CD4-positive, alpha-beta T cell treated with Interferon alpha-2 for 1 hour (primary cell): Measurements from ENCODE around the gene SMS.

Experiments used
- DNase-seq, 2 donors: peaks; one replicate each; pipeline ENCODE4 v3.0.0-alpha.2; 2020 to 2022

SMS gene

GRCh38 chrX:21985332-21985777, 44.8 kb downstream of the SMS start:
- DNase-seq = peak; percentile 74 to 80

DNA sequence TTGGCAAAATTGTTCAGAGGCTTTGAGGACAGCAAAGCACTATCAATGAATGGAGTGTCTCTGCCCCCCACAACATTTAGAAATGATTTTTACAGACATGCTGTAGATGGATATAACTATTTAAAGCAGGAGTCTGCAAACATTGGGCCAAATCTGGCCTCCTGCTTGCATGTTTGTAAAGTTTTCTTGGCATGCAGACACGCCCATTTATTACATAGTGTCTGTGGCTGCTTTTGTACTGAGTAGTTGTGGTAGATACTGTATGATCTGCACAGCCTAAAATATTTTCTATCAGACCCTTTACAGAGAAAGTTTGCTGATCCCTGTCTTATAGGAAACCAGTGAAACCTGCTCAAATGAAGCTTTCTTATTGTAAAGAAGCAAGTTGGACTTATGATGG, 46.1 kb downstream of the SMS start:
- DNase-seq = no peak

- DNase-seq = no peak
Observed at GRCh38 chrX:21989384-21989783, 48.9 kb downstream of the SMS start.

- no peak for DNase-seq
Observed at GRCh38 chrX:21990832-21991231, 50.3 kb downstream of the SMS start.

DNA sequence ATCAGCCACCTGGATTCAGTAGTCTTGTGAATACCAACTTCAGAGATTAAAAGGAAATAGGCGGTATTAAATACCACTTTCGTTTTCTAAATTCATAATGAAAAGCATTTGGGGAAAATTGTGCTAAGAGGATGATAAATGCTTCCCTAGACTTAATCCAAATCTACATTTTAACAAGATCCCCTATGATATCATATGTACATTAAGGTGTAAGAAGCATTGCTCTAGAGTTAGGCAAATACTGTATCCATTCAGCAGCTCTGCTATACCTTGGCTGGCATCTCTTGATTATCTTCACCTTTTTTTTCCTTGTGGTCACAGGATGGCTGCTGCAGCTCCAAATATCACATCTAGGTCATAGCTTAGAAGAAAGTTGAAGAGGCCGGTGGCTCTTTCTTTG, 51.0 kb downstream of the SMS start:
- DNase-seq = no peak

- DNase-seq = peak in 1 of 2 donors; percentile 38
Observed at GRCh38 chrX:21993265-21993664, 52.8 kb downstream of the SMS start.

GRCh38 chrX:21996872-21997455, 56.5 kb downstream of the SMS start:
- DNase-seq = peak in 1 of 2 donors; percentile 9

GRCh38 chrX:21998037-21998436, 57.5 kb downstream of the SMS start:
- DNase-seq = no peak

- no peak for DNase-seq
Observed at GRCh38 chrX:22004866-22005265, 64.4 kb downstream of the SMS start.

DNA sequence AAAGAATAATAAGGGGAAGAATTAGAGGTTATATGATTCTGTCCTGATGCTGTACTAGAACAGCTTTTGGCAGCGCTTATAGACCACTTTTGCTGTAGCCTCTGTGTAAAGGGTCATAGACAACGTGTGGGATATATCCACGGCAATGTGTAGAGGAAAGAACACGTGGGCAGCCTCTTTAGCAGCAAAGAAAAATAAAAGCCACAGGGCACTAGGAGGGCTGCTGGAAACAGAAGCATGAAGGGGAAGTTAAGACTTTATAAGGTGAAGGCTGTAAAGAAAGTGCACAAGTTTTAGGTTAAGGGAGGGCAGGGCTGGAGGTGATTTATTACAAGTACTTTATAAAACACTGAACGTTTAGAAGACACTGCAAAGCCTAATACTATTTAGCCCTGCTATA, 71.5 kb downstream of the SMS start:
- no peak for DNase-seq

DNA sequence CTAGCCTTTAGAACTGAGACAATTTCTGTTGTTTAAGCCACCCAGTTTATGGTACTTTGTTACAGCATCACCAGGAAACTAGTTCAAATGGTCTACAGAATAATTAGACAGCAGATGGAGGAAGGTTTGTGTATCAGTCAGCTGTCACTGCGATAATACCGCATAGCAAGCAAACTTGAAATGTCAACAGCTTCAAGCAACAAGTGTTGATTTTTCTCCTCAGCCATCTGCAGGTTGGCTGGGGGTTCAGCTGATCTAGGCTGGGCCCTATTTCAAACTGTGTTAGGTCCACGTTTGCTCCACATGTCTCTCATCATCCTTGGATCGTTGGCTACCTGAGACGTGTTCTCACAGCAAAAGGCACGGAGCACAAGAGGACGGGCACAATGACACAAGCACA, 72.4 kb downstream of the SMS start:
- DNase-seq = no peak

GRCh38 chrX:22015139-22015750, 74.7 kb downstream of the SMS start:
- DNase-seq = no peak

GRCh38 chrX:22021751-22022324, 81.3 kb downstream of the SMS start:
- DNase-seq = no peak

GRCh38 chrX:22024577-22024976, 84.1 kb downstream of the SMS start:
- DNase-seq = no peak

- DNase-seq = no peak
Observed at GRCh38 chrX:22025751-22026150, 85.2 kb downstream of the SMS start.

GRCh38 chrX:22026731-22027130, 86.2 kb downstream of the SMS start:
- no peak for DNase-seq

- DNase-seq = no peak
Observed at GRCh38 chrX:22032084-22032483, 91.6 kb downstream of the SMS start, which contains the start of gene PHEX. Gene PHEX (plus strand): TSS chrX:22032325. CDS start chrX:22033006, 681 bp downstream.

GRCh38 chrX:22032506-22032905, 92.0 kb downstream of the SMS start:
- DNase-seq = no peak

GRCh38 chrX:22033818-22034217, 93.3 kb downstream of the SMS start:
- no peak for DNase-seq

DNA sequence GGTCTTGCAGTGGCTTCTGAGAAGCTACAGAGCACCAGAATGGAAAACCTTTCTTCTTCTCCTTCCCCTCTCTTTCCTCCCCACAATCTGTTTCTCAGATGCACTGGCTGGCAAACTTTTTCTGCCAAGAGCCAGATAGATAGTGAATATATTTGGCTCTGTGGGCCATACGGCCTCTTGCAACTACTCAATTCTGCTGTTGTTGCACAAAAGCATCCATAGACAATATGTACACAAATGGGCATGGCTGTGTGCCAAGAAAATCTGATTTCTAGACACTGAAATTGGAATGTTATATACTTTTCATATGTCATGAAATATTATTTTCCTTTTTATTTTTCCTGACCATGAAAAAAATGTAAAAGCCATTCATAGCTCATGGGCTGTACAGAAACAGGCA, 94.7 kb downstream of the SMS start:
- no peak for DNase-seq

DNA sequence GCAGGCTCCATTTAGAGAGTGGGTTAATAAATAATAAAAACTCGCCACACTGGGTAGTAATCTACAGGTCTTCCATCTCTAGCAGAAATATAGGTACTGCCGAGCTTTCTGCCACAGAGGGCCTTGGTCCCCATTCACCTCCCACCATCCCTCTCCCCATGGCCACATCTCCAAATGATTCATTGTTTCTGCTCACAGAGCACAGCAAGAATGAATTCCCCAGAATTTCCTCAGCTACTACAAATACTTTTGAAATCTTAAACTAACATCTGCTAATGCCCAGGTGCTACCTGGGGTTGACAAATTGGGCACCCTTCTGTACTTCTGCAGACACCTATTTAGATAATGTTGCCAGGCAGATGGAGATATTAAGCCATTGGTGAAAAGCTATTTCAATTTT, 96.7 kb downstream of the SMS start:
- DNase-seq = no peak

GRCh38 chrX:22037911-22038537, 97.5 kb downstream of the SMS start:
- no peak for DNase-seq

DNA sequence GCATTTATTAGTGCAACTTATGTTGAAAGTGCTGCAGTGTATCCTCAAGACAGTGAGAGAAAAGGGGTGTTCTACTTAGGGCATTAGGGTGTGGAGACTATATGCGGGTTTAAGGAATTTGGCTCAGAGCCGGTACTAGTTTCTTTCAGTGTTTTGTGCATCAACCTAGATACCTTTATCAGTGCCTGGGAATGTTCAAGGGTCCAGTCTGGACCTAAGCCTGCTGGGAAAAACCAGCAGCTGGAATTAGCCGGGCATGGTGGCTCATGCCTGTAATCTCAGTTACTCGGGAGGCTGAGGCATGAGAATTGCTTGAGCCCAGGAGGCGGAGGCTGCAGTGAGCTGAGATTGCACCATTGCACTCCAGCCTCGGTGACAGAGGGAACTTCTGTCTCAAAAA, 99.0 kb downstream of the SMS start:
- DNase-seq = no peak

- no peak for DNase-seq
Observed at GRCh38 chrX:22040184-22040583, 99.7 kb downstream of the SMS start.
